WTC11 (cell line): Measurements from ENCODE around the gene CDX1. TPM values are rescaled to one million over a fixed set of nuclear protein-coding genes. Genes with fewer than 3 reads are reported as not detected.

Experiments used
- ATAC-seq: fragments of 200-7000 bp; cut with Tn5 transposase; 2 replicates; pipeline ENCODE4 v1.10.0; 2021; ENCODE audit warnings: mild to moderate bottlenecking, moderate library complexity
- CTCF ChIA-PET: fragments of 300-600 bp; sonication (Branson Sonifier 250); formaldehyde crosslinking; loops from one replicate; lab custom pipeline; 2021; ENCODE audit warnings: antibody characterized with exemption; lab: Charles Lee
- POLR2A ChIA-PET: fragments of 350-600 bp; sonication (Branson Sonifier 250); formaldehyde crosslinking; loops from one replicate; lab custom pipeline; 2021; ENCODE audit warnings: antibody characterized with exemption; lab: Charles Lee
- DNase-seq: peaks from one replicate; pipeline ENCODE4 v3.0.0; 2021; ENCODE audit warnings: low spot score
- H3K27ac Mint-ChIP-seq: 2 replicates; pipeline ENCODE4 v1.8.0; 2021; ENCODE audit warnings: mixed read lengths
- H3K27me3 Mint-ChIP-seq: 2 replicates; pipeline ENCODE4 v1.8.0; 2021; ENCODE audit warnings: low read depth, mild to moderate bottlenecking, moderate library complexity, mixed read lengths
- H3K36me3 Mint-ChIP-seq: 2 replicates; pipeline ENCODE4 v1.8.0; 2021; ENCODE audit warnings: mixed read lengths
- H3K4me1 Mint-ChIP-seq: 2 replicates; pipeline ENCODE4 v1.8.0; 2022; ENCODE audit warnings: mixed read lengths
- H3K4me3 Mint-ChIP-seq: 2 replicates; pipeline ENCODE4 v1.8.0; 2021; ENCODE audit warnings: mild to moderate bottlenecking, moderate library complexity, mixed read lengths
- H3K9me3 Mint-ChIP-seq: 2 replicates; pipeline ENCODE4 v1.8.0; 2021; ENCODE audit warnings: mixed read lengths
- ARID4B ChIP-seq: sonication (generic); formaldehyde crosslinking; IDR thresholded peaks from 2 replicates; pipeline ENCODE4 v1.8.0; 2023; ENCODE audit warnings: missing genetic modification reagents, mild to moderate bottlenecking, borderline replicate concordance
- CREB1 ChIP-seq: sonication (generic); formaldehyde crosslinking; IDR thresholded peaks from 2 replicates; pipeline ENCODE4 v1.8.0; 2023; ENCODE audit warnings: mild to moderate bottlenecking, missing genetic modification reagents
- E2F1 ChIP-seq: sonication (generic); formaldehyde crosslinking; IDR thresholded peaks from 2 replicates; pipeline ENCODE4 v1.8.0; 2022; ENCODE audit warnings: mild to moderate bottlenecking, missing genetic modification reagents
- E2F4 ChIP-seq: sonication (generic); formaldehyde crosslinking; IDR thresholded peaks from 2 replicates; pipeline ENCODE4 v1.8.1; 2022; ENCODE audit warnings: low read depth, mild to moderate bottlenecking, moderate library complexity, missing genetic modification reagents, borderline replicate concordance
- EMX1 ChIP-seq: fragments of 250-450 bp; sonication (Bioruptor Pico); IDR thresholded peaks from 2 replicates; pipeline ENCODE4 v1.8.0; 2021; ENCODE audit warnings: mild to moderate bottlenecking
- HMGXB4 ChIP-seq: sonication (generic); formaldehyde crosslinking; IDR thresholded peaks from 2 replicates; pipeline ENCODE4 v1.8.1; 2023; ENCODE audit warnings: mild to moderate bottlenecking, moderate library complexity, missing genetic modification reagents
- NFYB ChIP-seq: sonication (generic); formaldehyde crosslinking; conservative IDR thresholded peaks from 2 replicates; pipeline ENCODE4 v1.8.0; 2022; ENCODE audit warnings: low read depth, missing genetic modification reagents
- PRDM15 ChIP-seq: sonication (generic); formaldehyde crosslinking; IDR thresholded peaks from 2 replicates; pipeline ENCODE4 v1.8.0; 2022; ENCODE audit warnings: missing genetic modification reagents
- TEAD1 ChIP-seq: sonication (generic); formaldehyde crosslinking; IDR thresholded peaks from 2 replicates; pipeline ENCODE4 v1.8.0; 2022; ENCODE audit warnings: mild to moderate bottlenecking, missing genetic modification reagents
- TP53 ChIP-seq: sonication (generic); formaldehyde crosslinking; IDR thresholded peaks from 2 replicates; pipeline ENCODE4 v1.8.1; 2023; ENCODE audit warnings: mild to moderate bottlenecking, missing genetic modification reagents
- USF1 ChIP-seq: sonication (generic); formaldehyde crosslinking; IDR thresholded peaks from 2 replicates; pipeline ENCODE4 v1.8.0; 2022; ENCODE audit warnings: mild to moderate bottlenecking, missing genetic modification reagents
- USF2 ChIP-seq: sonication (generic); formaldehyde crosslinking; IDR thresholded peaks from 2 replicates; pipeline ENCODE4 v1.8.1; 2023; ENCODE audit warnings: mild to moderate bottlenecking, missing genetic modification reagents, moderate library complexity
- ZBTB43 ChIP-seq: sonication (generic); formaldehyde crosslinking; IDR thresholded peaks from 2 replicates; pipeline ENCODE4 v1.8.1; 2023; ENCODE audit warnings: mild to moderate bottlenecking, missing genetic modification reagents
- ZNF281 ChIP-seq: sonication (generic); formaldehyde crosslinking; IDR thresholded peaks from 2 replicates; pipeline ENCODE4 v1.8.0; 2023; ENCODE audit warnings: mild to moderate bottlenecking, missing genetic modification reagents
- ZNF416 ChIP-seq: fragments of 250-450 bp; sonication (Bioruptor Pico); IDR thresholded peaks from 2 replicates; pipeline ENCODE4 v1.9.0; 2021; ENCODE audit warnings: mild to moderate bottlenecking, inconsistent platforms
- total RNA-seq: library from RNA; stranded (reverse); gene quantifications from 3 replicates; pipeline ENCODE4 v1.2.3, GENCODE V29; 2021

CDX1 gene
- total RNA-seq, 1 experiment from 2014 or later: 0.13 TPM

GRCh38 chr5:150184006-150184405 lies 17.4 kb downstream of the CDX1 start (continued):
- TF ChIP-seq PRDM15 (CRISPR knock-in tag) (no peak), ARID4B (CRISPR knock-in tag) (no peak), ZNF281 (CRISPR knock-in tag) (no peak), TEAD1 (CRISPR knock-in tag) (no peak)

- Mint-ChIP-seq H3K9me3 (no peaks in the 10 kb centered on the region), H3K4me1 (peaks cover 23% of the 10 kb centered on the region), H3K27me3 (peaks cover 60% of the 10 kb centered on the region), H3K27ac (no peak overlapping the region), H3K4me3 (no peak overlapping the region), H3K36me3 (no peaks in the 10 kb centered on the region)
- ChIA-PET POLR2A (no interaction called here), CTCF (interaction anchor here (1.1 to 2.1 kb wide), 2 partner anchors 9 to 10 kb away, joined by 3 to 13 read pairs; no protein-coding TSS in a partner anchor)
- no peak for DNase-seq
- ATAC-seq: no peak
- no peak for TF ChIP-seq NFYB (CRISPR knock-in tag)
- TF ChIP-seq EMX1 (CRISPR knock-in tag): no peak
- no peak for TF ChIP-seq USF2 (CRISPR knock-in tag)
- no peak for TF ChIP-seq E2F4 (CRISPR knock-in tag)
- no peak for TF ChIP-seq HMGXB4 (CRISPR knock-in tag)
- no peak for TF ChIP-seq TP53 (CRISPR knock-in tag)
- no peak for TF ChIP-seq E2F1 (CRISPR knock-in tag)
- no peak for TF ChIP-seq CREB1 (CRISPR knock-in tag)
- TF ChIP-seq USF1 (CRISPR knock-in tag): no peak
- no peak for TF ChIP-seq ZBTB43 (CRISPR knock-in tag)
- no peak for TF ChIP-seq ZNF416
Observed at GRCh38 chr5:150184990-150185912, 18.7 kb downstream of the CDX1 start.
